KMS-11 (cell line): ENCODE results near the gene RNASEH2A.

Experiments
- H2AFZ ChIP-seq: fragments of 200-600 bp; sonication (generic); 2 replicates; pipeline ENCODE4 v1.6.1; 2016; ENCODE audit warnings: antibody characterized with exemption, mixed run types, low read depth
- H3K27ac ChIP-seq: fragments of 200-600 bp; sonication (generic); 2 replicates; pipeline ENCODE4 v1.6.1; 2016; ENCODE audit warnings: mild to moderate bottlenecking, mixed run types
- H3K27me3 ChIP-seq: fragments of 200-600 bp; sonication (generic); 2 replicates; pipeline ENCODE4 v1.6.1; 2017; ENCODE audit warnings: mild to moderate bottlenecking, low read depth, mixed run types, moderate library complexity; ENCODE audit not compliant: insufficient read depth
- H3K36me3 ChIP-seq: fragments of 200-600 bp; sonication (generic); 2 replicates; pipeline ENCODE4 v1.6.1; 2017; ENCODE audit warnings: mild to moderate bottlenecking, mixed run types; ENCODE audit not compliant: insufficient read depth
- H3K4me1 ChIP-seq: fragments of 200-600 bp; sonication (generic); 2 replicates; pipeline ENCODE4 v1.6.1; 2016; ENCODE audit warnings: mild to moderate bottlenecking, low read depth, mixed run types; ENCODE audit not compliant: poor library complexity, severe bottlenecking
- H3K4me2 ChIP-seq: fragments of 200-600 bp; sonication (generic); 2 replicates; pipeline ENCODE4 v1.7.0; 2016; ENCODE audit warnings: mild to moderate bottlenecking, mixed run types
- H3K4me3 ChIP-seq: fragments of 200-600 bp; sonication (generic); IDR thresholded peaks from 2 replicates; pipeline ENCODE4 v1.6.1; 2017; ENCODE audit warnings: low read depth, low read length, mixed read lengths; ENCODE audit not compliant: insufficient read depth
- H3K79me2 ChIP-seq: fragments of 200-600 bp; sonication (generic); 2 replicates; pipeline ENCODE4 v1.6.1; 2016; ENCODE audit warnings: low read depth, mixed run types; ENCODE audit not compliant: insufficient read depth
- H3K9ac ChIP-seq: fragments of 200-600 bp; sonication (generic); 2 replicates; pipeline ENCODE4 v1.6.1; 2016; ENCODE audit warnings: mild to moderate bottlenecking, mixed run types
- H4K20me1 ChIP-seq: fragments of 200-600 bp; sonication (generic); 2 replicates; pipeline ENCODE4 v1.6.1; 2016; ENCODE audit warnings: mild to moderate bottlenecking, mixed run types; ENCODE audit not compliant: insufficient read depth
- TF ChIP-seq, protein P1 (sequence below): fragments of 200-600 bp; sonication (generic); conservative IDR thresholded peaks from 2 replicates; pipeline ENCODE4 v1.6.1; 2017; ENCODE audit warnings: low read depth, mild to moderate bottlenecking, antibody characterized with exemption, low read length, moderate library complexity, mixed read lengths

RNASEH2A gene

DNA sequence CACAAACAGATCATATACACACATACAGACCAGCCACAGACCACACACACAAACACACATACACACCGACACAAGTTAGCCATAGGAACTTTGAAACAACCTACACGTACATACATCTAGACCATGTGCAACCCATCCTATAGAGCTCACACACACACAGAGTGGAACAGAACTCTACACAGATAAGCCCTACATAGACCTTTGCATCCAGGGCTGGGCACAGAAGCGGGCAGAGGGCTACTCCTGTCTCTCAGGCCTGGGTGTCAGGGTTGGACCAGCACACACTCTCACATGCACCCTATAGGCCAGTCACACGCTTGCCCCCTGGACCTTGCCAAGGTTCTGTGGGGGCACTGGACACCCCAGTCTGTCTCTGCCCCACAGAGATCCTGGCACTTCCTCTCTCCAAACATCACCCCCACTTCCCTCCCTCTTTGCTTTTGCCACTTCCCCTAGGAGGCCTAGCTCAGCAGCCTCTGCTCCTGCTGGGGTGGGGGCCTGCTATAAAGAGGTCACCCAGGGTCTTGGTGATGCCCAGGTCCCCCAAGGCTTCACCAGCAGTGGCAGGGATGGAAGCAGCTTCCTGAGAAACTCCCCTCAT lies 20.9 kb upstream of the RNASEH2A start:
- no peak overlapping the region for H3K9ac ChIP-seq
- H3K27ac ChIP-seq = peak overlapping the region; percentile 28; the same call in 1 of the 2 replicates
- H3K27me3 ChIP-seq = no peaks in the 10 kb centered on the region
- no peaks in the 10 kb centered on the region for H4K20me1 ChIP-seq
- H3K36me3 ChIP-seq = no peaks in the 10 kb centered on the region
- H3K4me3 ChIP-seq = no peak overlapping the region
- TF ChIP-seq, protein P1, sequence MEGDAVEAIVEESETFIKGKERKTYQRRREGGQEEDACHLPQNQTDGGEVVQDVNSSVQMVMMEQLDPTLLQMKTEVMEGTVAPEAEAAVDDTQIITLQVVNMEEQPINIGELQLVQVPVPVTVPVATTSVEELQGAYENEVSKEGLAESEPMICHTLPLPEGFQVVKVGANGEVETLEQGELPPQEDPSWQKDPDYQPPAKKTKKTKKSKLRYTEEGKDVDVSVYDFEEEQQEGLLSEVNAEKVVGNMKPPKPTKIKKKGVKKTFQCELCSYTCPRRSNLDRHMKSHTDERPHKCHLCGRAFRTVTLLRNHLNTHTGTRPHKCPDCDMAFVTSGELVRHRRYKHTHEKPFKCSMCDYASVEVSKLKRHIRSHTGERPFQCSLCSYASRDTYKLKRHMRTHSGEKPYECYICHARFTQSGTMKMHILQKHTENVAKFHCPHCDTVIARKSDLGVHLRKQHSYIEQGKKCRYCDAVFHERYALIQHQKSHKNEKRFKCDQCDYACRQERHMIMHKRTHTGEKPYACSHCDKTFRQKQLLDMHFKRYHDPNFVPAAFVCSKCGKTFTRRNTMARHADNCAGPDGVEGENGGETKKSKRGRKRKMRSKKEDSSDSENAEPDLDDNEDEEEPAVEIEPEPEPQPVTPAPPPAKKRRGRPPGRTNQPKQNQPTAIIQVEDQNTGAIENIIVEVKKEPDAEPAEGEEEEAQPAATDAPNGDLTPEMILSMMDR = no peak
- H3K4me1 ChIP-seq = peaks cover 56% of the 10 kb centered on the region
- H2AFZ ChIP-seq = no peak overlapping the region
- no peaks in the 10 kb centered on the region for H3K79me2 ChIP-seq
- H3K4me2 ChIP-seq = no peak overlapping the region

DNA sequence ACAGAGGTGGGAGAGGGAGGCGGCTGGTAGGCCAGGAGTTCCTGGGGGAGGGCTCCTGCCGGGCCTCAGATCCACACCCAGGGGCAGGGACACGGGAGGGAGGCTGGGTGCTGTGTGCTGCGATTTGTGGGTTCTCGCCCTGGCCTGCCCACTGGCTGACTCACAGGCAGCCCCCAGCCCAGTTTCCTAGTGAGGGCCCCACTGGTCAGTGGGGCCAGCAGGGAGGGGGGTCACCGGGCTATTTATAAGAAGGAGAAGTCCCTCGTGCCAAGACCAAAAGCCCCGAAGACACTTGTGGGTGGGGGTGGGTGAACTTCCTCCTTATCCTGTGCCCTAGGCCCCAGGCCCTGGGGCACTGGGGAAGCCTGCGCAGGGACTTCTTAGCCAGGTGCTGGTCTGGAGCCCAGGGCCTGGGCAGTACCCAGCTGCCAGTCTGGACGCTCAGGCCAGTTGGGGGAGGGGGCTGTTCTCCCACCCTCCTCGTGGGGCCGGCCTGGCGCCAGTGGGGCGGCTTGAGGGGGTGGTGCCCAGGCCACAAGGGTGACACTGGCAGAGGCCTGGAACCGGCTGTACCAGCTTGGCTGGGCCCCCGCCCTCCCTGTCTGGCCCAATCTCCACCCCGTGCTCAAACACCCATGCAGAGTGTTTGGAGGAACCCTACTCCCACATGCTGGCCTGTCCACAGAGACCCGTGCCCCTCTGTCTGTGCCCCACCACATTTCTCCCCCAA lies 20.1 kb upstream of the RNASEH2A start:
- Histone ChIP-seq H4K20me1 (no peaks in the 10 kb centered on the region), H3K27me3 (no peaks in the 10 kb centered on the region), H3K4me2 (no peak overlapping the region), H3K4me1 (peaks cover 60% of the 10 kb centered on the region), H3K79me2 (no peaks in the 10 kb centered on the region), H3K4me3 (no peak overlapping the region), H3K9ac (no peak overlapping the region), H3K36me3 (no peaks in the 10 kb centered on the region), H3K27ac (no peak overlapping the region; the same call in 1 of the 2 replicates), H2AFZ (no peak overlapping the region)
- TF ChIP-seq, protein P1 = no peak

DNA sequence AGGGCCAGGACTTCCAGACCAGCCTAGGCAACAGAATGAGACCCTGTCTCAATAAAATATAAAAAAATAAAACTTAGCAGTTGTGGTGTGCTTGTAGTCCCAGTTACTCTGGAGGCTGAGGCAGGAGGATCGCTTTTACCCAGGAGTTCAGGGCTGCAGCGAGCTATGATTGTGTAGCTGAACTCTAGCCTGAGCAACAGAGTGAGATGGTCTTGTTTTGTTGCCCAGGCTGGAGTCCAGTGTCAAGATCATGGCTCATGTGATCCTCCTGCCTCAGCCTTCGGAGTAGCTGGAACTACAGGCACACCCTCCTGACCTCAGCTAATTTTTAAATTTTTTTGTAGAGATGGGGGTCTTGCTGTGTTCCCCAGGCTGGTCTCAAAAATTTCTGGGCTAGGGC lies 19.4 kb upstream of the RNASEH2A start:
- no peak overlapping the region for H3K9ac ChIP-seq
- H3K27me3 ChIP-seq = no peaks in the 10 kb centered on the region
- no peak overlapping the region for H2AFZ ChIP-seq
- H3K79me2 ChIP-seq = peaks cover 6% of the 10 kb centered on the region; the same call in 1 of the 2 replicates
- peaks cover 55% of the 10 kb centered on the region for H3K4me1 ChIP-seq
- no peaks in the 10 kb centered on the region for H4K20me1 ChIP-seq
- TF ChIP-seq, protein P1 = no peak
- H3K36me3 ChIP-seq = no peaks in the 10 kb centered on the region
- no peak overlapping the region for H3K27ac ChIP-seq
- no peak overlapping the region for H3K4me3 ChIP-seq
- no peak overlapping the region for H3K4me2 ChIP-seq

GRCh38 chr19:12787458-12787857 lies 18.9 kb upstream of the RNASEH2A start:
- peaks cover 52% of the 10 kb centered on the region for H3K4me1 ChIP-seq
- no peak overlapping the region for H3K9ac ChIP-seq
- H2AFZ ChIP-seq = no peak overlapping the region
- H3K79me2 ChIP-seq = peaks cover 11% of the 10 kb centered on the region
- H4K20me1 ChIP-seq = no peaks in the 10 kb centered on the region
- H3K4me2 ChIP-seq = peak overlapping the region; percentile 91; the same call in 1 of the 2 replicates
- peak overlapping the region; percentile 93; the same call in 1 of the 2 replicates for H3K27ac ChIP-seq
- H3K36me3 ChIP-seq = no peaks in the 10 kb centered on the region
- TF ChIP-seq, protein P1 = no peak
- H3K4me3 ChIP-seq = no peak overlapping the region
- H3K27me3 ChIP-seq = no peaks in the 10 kb centered on the region
